ENCODE results near the gene RALGPS1. TPM values are rescaled to one million over a fixed set of nuclear protein-coding genes. Genes with fewer than 3 reads are reported as not detected.

Gene RALGPS1
- polyA plus RNA-seq, 1 experiment, result 1.7 TPM

GRCh38 chr9:127237801-127238200 is 323.2 kb downstream of the RALGPS1 start:
- Histone ChIP-seq H3K4me3 (ENCODE audit: low read depth, low read length) (no peak overlapping the region), H3K36me3 (ENCODE audit: control insufficient read depth, insufficient read depth, low read length) (no peaks in the 10 kb centered on the region), H3K27me3 (ENCODE audit: control insufficient read depth, insufficient read depth, low read length) (no peaks in the 10 kb centered on the region)
- POLR2A ChIA-PET, result no interaction called here
- CTCF ChIA-PET, result no interaction called here
- no peak for DNase-seq (ENCODE audit: low read depth)
- TF ChIP-seq CTCF (IDR thresholded peaks at IDR 0.05; ENCODE audit: insufficient read depth, low read depth, low read length), result no peak

- Histone ChIP-seq H3K36me3 (ENCODE audit: control insufficient read depth, insufficient read depth, low read length) (no peaks in the 10 kb centered on the region), H3K4me3 (ENCODE audit: low read depth, low read length) (no peak overlapping the region), H3K27me3 (ENCODE audit: control insufficient read depth, insufficient read depth, low read length) (no peaks in the 10 kb centered on the region)
- no peak for DNase-seq (ENCODE audit: low read depth)
- no peak for TF ChIP-seq CTCF (IDR thresholded peaks at IDR 0.05; ENCODE audit: insufficient read depth, low read depth, low read length)
- ChIA-PET POLR2A (no interaction called here), CTCF (interaction anchor here (0.5 to 1.1 kb wide), 3 partner anchors 15 to 603 kb away, joined by 3 read pairs; no protein-coding TSS in a partner anchor)
Observed at GRCh38 chr9:127241354-127241753, 326.8 kb downstream of the RALGPS1 start.

GRCh38 chr9:127244609-127245601 is 330.3 kb downstream of the RALGPS1 start:
- ChIA-PET CTCF (interaction anchor here (1.0 to 1.5 kb wide), 2 partner anchors 13 to 29 kb away, joined by 3 read pairs; no protein-coding TSS in a partner anchor), POLR2A (no interaction called here)
- Histone ChIP-seq H3K36me3 (ENCODE audit: control insufficient read depth, insufficient read depth, low read length) (no peaks in the 10 kb centered on the region), H3K27me3 (ENCODE audit: control insufficient read depth, insufficient read depth, low read length) (no peaks in the 10 kb centered on the region), H3K4me3 (ENCODE audit: low read depth, low read length) (peak overlapping the region; percentile 75)
- DNase-seq (ENCODE audit: low read depth), result peak; percentile 62
- TF ChIP-seq CTCF (IDR thresholded peaks at IDR 0.05; ENCODE audit: insufficient read depth, low read depth, low read length), result no peak

GRCh38 chr9:127245637-127246164 is 331.1 kb downstream of the RALGPS1 start:
- H3K27me3 ChIP-seq (ENCODE audit: control insufficient read depth, insufficient read depth, low read length), result no peaks in the 10 kb centered on the region
- H3K36me3 ChIP-seq (ENCODE audit: control insufficient read depth, insufficient read depth, low read length), result no peaks in the 10 kb centered on the region
- DNase-seq (ENCODE audit: low read depth), result no peak
- TF ChIP-seq CTCF (IDR thresholded peaks at IDR 0.05; ENCODE audit: insufficient read depth, low read depth, low read length), result no peak
- H3K4me3 ChIP-seq (ENCODE audit: low read depth, low read length), result peak overlapping the region; percentile 75
- ChIA-PET CTCF (no interaction called here), POLR2A (no interaction called here)

GRCh38 chr9:127248241-127248640 is 333.7 kb downstream of the RALGPS1 start:
- ChIA-PET CTCF (interaction anchor here (0.8 to 2.5 kb wide), 3 partner anchors 15 to 19 kb away, joined by 3 to 5 read pairs (median 3); no protein-coding TSS in a partner anchor), POLR2A (no interaction called here)
- Histone ChIP-seq H3K4me3 (ENCODE audit: low read depth, low read length) (no peak overlapping the region), H3K27me3 (ENCODE audit: control insufficient read depth, insufficient read depth, low read length) (no peaks in the 10 kb centered on the region), H3K36me3 (ENCODE audit: control insufficient read depth, insufficient read depth, low read length) (no peaks in the 10 kb centered on the region)
- no peak for DNase-seq (ENCODE audit: low read depth)
- no peak for TF ChIP-seq CTCF (IDR thresholded peaks at IDR 0.05; ENCODE audit: insufficient read depth, low read depth, low read length)

Data from BJ (cell line).